ENCODE data around the gene FMNL2. TPM values are rescaled to one million over a fixed set of nuclear protein-coding genes. Genes with fewer than 3 reads are reported as not detected.

The FMNL2 gene
- total and polyA plus RNA-seq, 4 donors: 1.5 to 9.3 (median 5.1) TPM

GRCh38 chr2:152657043-152657442, 322.1 kb downstream of the FMNL2 start:
- Histone ChIP-seq H3K4me3 (ENCODE audit: low read depth in 1 of 3, low read length in 3 of 3) (no peak overlapping the region), H3K36me3 (ENCODE audit: control insufficient read depth in 4 of 4, insufficient read depth in 3 of 4, low read depth in 1 of 4, low read length in 3 of 4) (peaks cover 6 to 54% (median 44%) of the 10 kb centered on the region in 4 donors), H3K9ac (ENCODE audit: low read depth in 1 of 2, low read length in 2 of 2) (no peak overlapping the region), H3K27me3 (ENCODE audit: control insufficient read depth in 4 of 4, insufficient read depth in 4 of 4, low read length in 3 of 4) (no peaks in the 10 kb centered on the region), H3K4me1 (ENCODE audit: control insufficient read depth in 4 of 4, insufficient read depth in 4 of 4, low read length in 3 of 4) (no peaks in the 10 kb centered on the region), H3K27ac (ENCODE audit: low read depth in 1 of 2, low read length in 2 of 2) (no peak overlapping the region), H3K9me3 (ENCODE audit: control insufficient read depth in 4 of 4, low read length in 3 of 4) (no peaks in the 10 kb centered on the region)
- WGBS: 90% methylated on average over 4 of the region's 4 CpGs
- no peak for TF ChIP-seq RXRA (IDR thresholded peaks at IDR 0.05)
- TF ChIP-seq ZBTB33 (IDR thresholded peaks at IDR 0.05): no peak
- TF ChIP-seq REST (IDR thresholded peaks at IDR 0.05): no peak
- no peak for TF ChIP-seq HNF4G (IDR thresholded peaks at IDR 0.05)
- no peak for TF ChIP-seq FOXA1 (IDR thresholded peaks at IDR 0.05)
- TF ChIP-seq MAX (IDR thresholded peaks at IDR 0.05): no peak
- no peak for TF ChIP-seq GABPA (IDR thresholded peaks at IDR 0.05 in 1 of 2, conservative IDR thresholded peaks at IDR 0.05 in 1 of 2)
- no peak for TF ChIP-seq SP1 (IDR thresholded peaks at IDR 0.05)
- TF ChIP-seq FOXA2 (IDR thresholded peaks at IDR 0.05): no peak
- TF ChIP-seq ATF3 (IDR thresholded peaks at IDR 0.05): no peak
- no peak for TF ChIP-seq EGR1 (IDR thresholded peaks at IDR 0.05; ENCODE audit: low read depth in 2 of 2)
- no peak for TF ChIP-seq CTCF (IDR thresholded peaks at IDR 0.05; ENCODE audit: low read depth, low read length, missing input control)
- no peak for TF ChIP-seq TAF1 (conservative IDR thresholded peaks at IDR 0.05)
- no peak for TF ChIP-seq YY1 (IDR thresholded peaks at IDR 0.05)
- no peak for TF ChIP-seq JUND (IDR thresholded peaks at IDR 0.05)
- TF ChIP-seq RAD21 (IDR thresholded peaks at IDR 0.05): no peak
- no peak for TF ChIP-seq NR2F2 (IDR thresholded peaks at IDR 0.05)
- no peak for TF ChIP-seq HNF4A (conservative IDR thresholded peaks at IDR 0.05)
- DNase-seq (ENCODE audit: low spot score): no peak
